ENCODE results near the gene FTH1.

FTH1 gene

DNA sequence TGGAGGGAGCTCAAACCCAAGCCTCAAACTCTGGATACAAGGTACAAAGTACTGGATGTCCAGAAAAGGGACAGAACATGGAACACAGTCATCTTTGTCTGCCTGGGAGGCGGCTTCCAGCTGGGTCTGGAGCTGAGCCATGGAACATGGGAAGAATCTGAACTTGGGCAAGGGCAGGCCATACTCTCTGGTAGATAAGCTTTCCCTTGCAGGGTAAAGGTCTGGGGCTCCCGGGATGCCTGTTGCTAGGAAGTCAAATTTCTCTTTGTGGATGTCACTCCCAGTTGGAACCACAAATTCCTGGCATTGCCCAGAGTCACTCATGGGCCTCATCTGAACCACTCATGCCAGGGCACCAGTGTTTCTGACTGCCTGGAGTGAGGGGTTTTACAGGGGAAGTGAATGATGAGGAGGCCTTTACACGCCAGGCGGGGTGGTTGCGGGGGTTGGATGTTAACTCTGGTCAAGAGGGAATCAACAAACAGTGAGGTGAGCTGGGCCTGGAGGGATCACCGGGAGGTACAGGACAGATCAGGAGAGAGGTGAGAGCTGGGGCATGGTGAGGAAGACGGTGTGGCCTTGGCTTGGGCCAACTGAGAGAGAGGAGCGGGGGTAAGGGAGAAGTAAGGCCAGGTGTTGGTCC is 5.7 kb downstream of the FTH1 start:
- Histone ChIP-seq H3K4me3 (ENCODE audit: low read depth, low read length) (no peak overlapping the region), H3K9me3 (ENCODE audit: severe bottlenecking) (no peaks in the 10 kb centered on the region), H3K36me3 (peaks cover 37% of the 10 kb centered on the region), H3K27ac (no peak overlapping the region), H3K27me3 (ENCODE audit: insufficient read depth, low read depth, severe bottlenecking) (no peaks in the 10 kb centered on the region)
- no peak for DNase-seq
- TF ChIP-seq, protein P1, sequence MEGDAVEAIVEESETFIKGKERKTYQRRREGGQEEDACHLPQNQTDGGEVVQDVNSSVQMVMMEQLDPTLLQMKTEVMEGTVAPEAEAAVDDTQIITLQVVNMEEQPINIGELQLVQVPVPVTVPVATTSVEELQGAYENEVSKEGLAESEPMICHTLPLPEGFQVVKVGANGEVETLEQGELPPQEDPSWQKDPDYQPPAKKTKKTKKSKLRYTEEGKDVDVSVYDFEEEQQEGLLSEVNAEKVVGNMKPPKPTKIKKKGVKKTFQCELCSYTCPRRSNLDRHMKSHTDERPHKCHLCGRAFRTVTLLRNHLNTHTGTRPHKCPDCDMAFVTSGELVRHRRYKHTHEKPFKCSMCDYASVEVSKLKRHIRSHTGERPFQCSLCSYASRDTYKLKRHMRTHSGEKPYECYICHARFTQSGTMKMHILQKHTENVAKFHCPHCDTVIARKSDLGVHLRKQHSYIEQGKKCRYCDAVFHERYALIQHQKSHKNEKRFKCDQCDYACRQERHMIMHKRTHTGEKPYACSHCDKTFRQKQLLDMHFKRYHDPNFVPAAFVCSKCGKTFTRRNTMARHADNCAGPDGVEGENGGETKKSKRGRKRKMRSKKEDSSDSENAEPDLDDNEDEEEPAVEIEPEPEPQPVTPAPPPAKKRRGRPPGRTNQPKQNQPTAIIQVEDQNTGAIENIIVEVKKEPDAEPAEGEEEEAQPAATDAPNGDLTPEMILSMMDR (IDR thresholded peaks at IDR 0.05; ENCODE audit: low read depth, low read length) = no peak

DNA sequence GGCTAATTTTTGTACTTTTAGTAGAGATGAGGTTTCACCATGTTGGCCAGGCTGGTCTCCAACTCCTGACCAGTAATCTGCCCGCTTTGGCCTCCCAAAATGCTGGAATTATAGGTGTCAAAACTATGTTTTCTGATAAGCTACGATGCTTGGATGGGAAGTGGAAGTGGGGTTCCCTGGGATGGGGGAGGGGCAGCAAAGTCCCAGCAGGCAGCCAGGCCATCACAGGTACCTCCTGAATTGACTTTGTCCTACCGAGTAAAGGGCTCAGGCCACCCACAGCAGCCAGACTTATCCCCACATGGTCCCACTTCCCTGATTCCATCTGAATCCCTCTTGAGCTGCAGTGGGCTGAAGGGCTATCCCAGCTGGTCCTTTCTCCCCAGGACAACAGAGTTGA is 6.9 kb downstream of the FTH1 start:
- peaks cover 26% of the 10 kb centered on the region for H3K36me3 ChIP-seq
- TF ChIP-seq, protein P1 (IDR thresholded peaks at IDR 0.05; ENCODE audit: low read depth, low read length) = no peak
- H3K27me3 ChIP-seq (ENCODE audit: insufficient read depth, low read depth, severe bottlenecking) = peaks cover 2% of the 10 kb centered on the region
- no peak overlapping the region for H3K27ac ChIP-seq
- DNase-seq = no peak
- H3K9me3 ChIP-seq (ENCODE audit: severe bottlenecking) = no peaks in the 10 kb centered on the region
- no peak overlapping the region for H3K4me3 ChIP-seq (ENCODE audit: low read depth, low read length)

DNA sequence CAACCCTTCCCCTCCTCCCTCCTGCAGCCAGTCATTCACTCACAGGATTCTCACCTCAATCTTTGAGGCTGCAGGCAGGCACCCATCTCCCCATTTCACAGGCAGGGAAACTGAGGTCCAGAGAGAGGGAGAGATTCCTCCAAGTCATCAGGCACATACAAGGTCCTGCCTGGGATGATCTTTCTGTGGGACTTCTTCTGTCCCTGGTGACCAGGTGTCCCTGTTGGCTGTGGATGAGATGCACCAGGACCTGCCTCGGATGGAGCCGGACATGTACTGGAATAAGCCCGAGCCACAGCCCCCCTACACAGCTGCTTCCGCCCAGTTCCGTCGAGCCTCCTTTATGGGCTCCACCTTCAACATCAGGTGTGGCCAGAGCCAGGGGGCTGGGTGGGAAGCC is 7.8 kb downstream of the FTH1 start:
- TF ChIP-seq, protein P1 (IDR thresholded peaks at IDR 0.05; ENCODE audit: low read depth, low read length) = no peak
- no peaks in the 10 kb centered on the region for H3K9me3 ChIP-seq (ENCODE audit: severe bottlenecking)
- H3K27me3 ChIP-seq (ENCODE audit: insufficient read depth, low read depth, severe bottlenecking) = peaks cover 2% of the 10 kb centered on the region
- no peak overlapping the region for H3K4me3 ChIP-seq (ENCODE audit: low read depth, low read length)
- no peak for DNase-seq
- no peak overlapping the region for H3K27ac ChIP-seq
- H3K36me3 ChIP-seq = peaks cover 17% of the 10 kb centered on the region

DNA sequence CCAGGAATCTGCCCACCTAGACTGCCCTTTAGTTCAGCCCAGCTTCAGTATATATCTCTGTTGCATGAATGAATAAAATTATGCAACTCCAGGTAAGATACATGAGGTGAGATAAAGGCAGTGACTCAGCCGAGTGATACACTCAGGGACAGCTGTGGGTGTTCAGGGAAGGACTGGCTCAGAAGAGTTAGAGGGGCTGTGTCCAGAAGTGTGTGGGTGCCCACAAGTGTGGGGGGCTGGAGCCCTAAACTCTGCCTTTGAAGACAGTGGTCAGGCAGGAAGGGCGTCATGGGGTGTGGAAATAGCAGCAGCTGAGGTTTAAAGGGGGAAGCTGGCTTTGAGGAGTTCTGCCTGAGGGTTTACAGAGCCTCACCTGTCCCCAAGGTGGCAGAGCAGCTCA is 8.3 kb downstream of the FTH1 start:
- peaks cover 2% of the 10 kb centered on the region for H3K27me3 ChIP-seq (ENCODE audit: insufficient read depth, low read depth, severe bottlenecking)
- no peaks in the 10 kb centered on the region for H3K9me3 ChIP-seq (ENCODE audit: severe bottlenecking)
- TF ChIP-seq, protein P1 (IDR thresholded peaks at IDR 0.05; ENCODE audit: low read depth, low read length) = no peak
- H3K27ac ChIP-seq = no peak overlapping the region
- peaks cover 11% of the 10 kb centered on the region for H3K36me3 ChIP-seq
- H3K4me3 ChIP-seq (ENCODE audit: low read depth, low read length) = no peak overlapping the region
- DNase-seq = no peak

DNA sequence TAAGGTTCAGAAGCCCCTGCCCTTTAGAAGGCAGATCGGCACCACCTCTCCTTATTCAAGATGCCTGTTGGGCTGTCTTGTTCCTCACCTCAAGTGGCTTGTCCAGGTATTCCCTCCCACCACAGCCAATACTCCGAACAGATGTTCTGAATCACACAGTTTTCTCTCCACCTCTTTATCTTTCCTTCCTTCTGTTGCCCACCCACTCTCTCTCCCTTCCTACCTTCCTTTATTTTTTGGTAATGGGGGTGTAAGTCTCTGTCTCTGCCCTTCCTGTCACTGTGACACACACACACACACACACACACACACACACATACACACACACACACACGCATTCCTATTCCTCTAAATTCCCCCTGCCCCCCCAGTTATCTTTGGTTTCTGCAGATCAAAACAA is 8.8 kb downstream of the FTH1 start:
- H3K9me3 ChIP-seq (ENCODE audit: severe bottlenecking) = no peaks in the 10 kb centered on the region
- H3K27ac ChIP-seq = no peak overlapping the region
- H3K36me3 ChIP-seq = peaks cover 6% of the 10 kb centered on the region
- no peak overlapping the region for H3K4me3 ChIP-seq (ENCODE audit: low read depth, low read length)
- no peak for DNase-seq
- TF ChIP-seq, protein P1 (IDR thresholded peaks at IDR 0.05; ENCODE audit: low read depth, low read length) = no peak
- H3K27me3 ChIP-seq (ENCODE audit: insufficient read depth, low read depth, severe bottlenecking) = peaks cover 2% of the 10 kb centered on the region
